Adrenal gland (tissue), 5 donors: Measurements from ENCODE around the gene CDK1.

Source experiments
- CTCF ChIP-seq, 6 experiments: fragments of 450-650 bp in 4 of 6; fragments of 200-600 bp in 2 of 6; sonication (generic) in 1 of 6; IDR thresholded peaks; 1 replicate in 5 of 6; 2 replicates in 1 of 6; pipeline versions ENCODE4 v1.5.1 to v1.8.0; 2016 to 2021; ENCODE audit warnings: antibody characterized with exemption in 6 of 6, mild to moderate bottlenecking in 2 of 6, moderate library complexity in 1 of 6
- POLR2A ChIP-seq, 2 donors: fragments of 450-650 bp; IDR thresholded peaks; one replicate each; pipeline ENCODE4 v1.6.1; 2017; ENCODE audit warnings: antibody characterized with exemption in 2 of 2, mild to moderate bottlenecking in 2 of 2, moderate library complexity in 1 of 2
- donor health status: DM: no; HTN: no; CAD: no.

- no peak for TF ChIP-seq CTCF (IDR thresholded peaks at IDR 0.05)
- no peak for TF ChIP-seq POLR2A (IDR thresholded peaks at IDR 0.05)
These were observed 50.2 kb downstream of the CDK1 start for GRCh38 chr10:60828489-60828852.
